Measurements from ENCODE around the gene B9D1. TPM values are rescaled to one million over a fixed set of nuclear protein-coding genes. Genes with fewer than 3 reads are reported as not detected.

The B9D1 gene
- total RNA-seq, 1 experiment from 2014 or later, result 11.5 TPM

- no peaks in the 10 kb centered on the region for H3K36me3 Mint-ChIP-seq (ENCODE audit: insufficient read depth, unreplicated experiment)
- Histone ChIP-seq H3K9me3 (no peaks in the 10 kb centered on the region), H3K27me3 (replicated peaks; ENCODE audit: control insufficient read depth, insufficient read depth, low read length) (no peaks in the 10 kb centered on the region), H3K36me3 (ENCODE audit: control insufficient read depth, insufficient read depth, low read length) (no peaks in the 10 kb centered on the region), H3K4me1 (peaks cover 21% of the 10 kb centered on the region), H3K4me3 (ENCODE audit: low read depth, low read length) (no peak overlapping the region)
- ChIA-PET CTCF (interaction anchor here (0.6 kb wide), 1 partner anchor 52 kb away, joined by 3 read pairs; no protein-coding TSS in a partner anchor), POLR2A (no interaction called here)
- H3K27ac Mint-ChIP-seq (ENCODE audit: unreplicated experiment), result no peak overlapping the region
- TF ChIP-seq CTCF (IDR thresholded peaks at IDR 0.05; ENCODE audit: insufficient read depth in 1 of 2, low read depth in 1 of 2, low read length in 1 of 2, severe bottlenecking in 1 of 2, unreplicated experiment in 1 of 2), result no peak
- intact Hi-C loops (cut with micrococcal nuclease; ENCODE audit: unreplicated experiment), result no loop called here
- no TSS peak for BruUV-seq (replicated peaks)
- no peak overlapping the region for H3K4me3 Mint-ChIP-seq (ENCODE audit: unreplicated experiment)
- peak in 1 of 2 experiments; percentile 12 for DNase-seq
- peaks cover 7% of the 10 kb centered on the region for H3K4me1 Mint-ChIP-seq (ENCODE audit: low read depth, unreplicated experiment)
- no peaks in the 10 kb centered on the region for H3K27me3 Mint-ChIP-seq (ENCODE audit: insufficient read depth, unreplicated experiment)
- H3K9me3 Mint-ChIP-seq (ENCODE audit: unreplicated experiment), result no peaks in the 10 kb centered on the region
Measured at GRCh38 chr17:19348081-19348650, 14.4 kb downstream of the B9D1 start.

- peaks cover 7% of the 10 kb centered on the region for H3K4me1 Mint-ChIP-seq (ENCODE audit: low read depth, unreplicated experiment)
- H3K27me3 Mint-ChIP-seq (ENCODE audit: insufficient read depth, unreplicated experiment), result no peaks in the 10 kb centered on the region
- ChIA-PET CTCF (interaction anchor here (0.6 to 1.4 kb wide), 2 partner anchors 15 to 53 kb away, joined by 3 to 4 read pairs; partner anchors contain the start of gene B9D1), POLR2A (no interaction called here)
- DNase-seq, result peak in 1 of 2 experiments; percentile 34
- H3K9me3 Mint-ChIP-seq (ENCODE audit: unreplicated experiment), result no peaks in the 10 kb centered on the region
- no peak overlapping the region for H3K4me3 ChIP-seq (ENCODE audit: low read depth, low read length)
- H3K4me1 ChIP-seq, result peaks cover 21% of the 10 kb centered on the region
- H3K27me3 ChIP-seq (replicated peaks; ENCODE audit: control insufficient read depth, insufficient read depth, low read length), result no peaks in the 10 kb centered on the region
- BruUV-seq (replicated peaks), result no TSS peak
- H3K36me3 Mint-ChIP-seq (ENCODE audit: insufficient read depth, unreplicated experiment), result peaks cover 5% of the 10 kb centered on the region
- intact Hi-C loops (cut with micrococcal nuclease; ENCODE audit: unreplicated experiment), result no loop called here
- H3K9me3 ChIP-seq, result no peaks in the 10 kb centered on the region
- no peak for TF ChIP-seq CTCF (IDR thresholded peaks at IDR 0.05; ENCODE audit: insufficient read depth in 1 of 2, low read depth in 1 of 2, low read length in 1 of 2, severe bottlenecking in 1 of 2, unreplicated experiment in 1 of 2)
- H3K4me3 Mint-ChIP-seq (ENCODE audit: unreplicated experiment), result no peak overlapping the region
- H3K36me3 ChIP-seq (ENCODE audit: control insufficient read depth, insufficient read depth, low read length), result no peaks in the 10 kb centered on the region
- H3K27ac Mint-ChIP-seq (ENCODE audit: unreplicated experiment), result no peak overlapping the region
Measured at GRCh38 chr17:19347323-19348080, 15.0 kb downstream of the B9D1 start.

- peaks cover 15% of the 10 kb centered on the region for H3K4me1 Mint-ChIP-seq (ENCODE audit: low read depth, unreplicated experiment)
- H3K36me3 Mint-ChIP-seq (ENCODE audit: insufficient read depth, unreplicated experiment), result peaks cover 6% of the 10 kb centered on the region
- ChIA-PET POLR2A (no interaction called here), CTCF (interaction anchor here (1.4 kb wide), 1 partner anchor 16 kb away, joined by 4 read pairs; the partner anchor contains the start of gene B9D1)
- peak in 1 of 2 experiments; percentile 38 for DNase-seq
- no peak for TF ChIP-seq CTCF (IDR thresholded peaks at IDR 0.05; ENCODE audit: insufficient read depth in 1 of 2, low read depth in 1 of 2, low read length in 1 of 2, severe bottlenecking in 1 of 2, unreplicated experiment in 1 of 2)
- H3K4me3 Mint-ChIP-seq (ENCODE audit: unreplicated experiment), result no peak overlapping the region
- no peaks in the 10 kb centered on the region for H3K9me3 ChIP-seq
- H3K27ac Mint-ChIP-seq (ENCODE audit: unreplicated experiment), result peak overlapping the region; percentile 39
- intact Hi-C loops (cut with micrococcal nuclease; ENCODE audit: unreplicated experiment), result no loop called here
- H3K36me3 ChIP-seq (ENCODE audit: control insufficient read depth, insufficient read depth, low read length), result no peaks in the 10 kb centered on the region
- BruUV-seq (replicated peaks), result no TSS peak
- H3K4me1 ChIP-seq, result peaks cover 27% of the 10 kb centered on the region
- no peaks in the 10 kb centered on the region for H3K27me3 ChIP-seq (replicated peaks; ENCODE audit: control insufficient read depth, insufficient read depth, low read length)
- no peaks in the 10 kb centered on the region for H3K27me3 Mint-ChIP-seq (ENCODE audit: insufficient read depth, unreplicated experiment)
- H3K4me3 ChIP-seq (ENCODE audit: low read depth, low read length), result no peak overlapping the region
- H3K9me3 Mint-ChIP-seq (ENCODE audit: unreplicated experiment), result no peaks in the 10 kb centered on the region
Measured at GRCh38 chr17:19346351-19347255, 15.9 kb downstream of the B9D1 start.

All from Caco-2 (cell line).